ENCODE results near the gene LGALS4. TPM values are rescaled to one million over a fixed set of nuclear protein-coding genes. Genes with fewer than 3 reads are reported as not detected.

The LGALS4 gene
- total RNA-seq, 1 donor from 2014 or later = 4.5 TPM

GRCh38 chr19:38850436-38850975 lies 37.8 kb upstream of the LGALS4 start:
- POLR2A ChIA-PET = interaction anchor here (1.1 to 9.5 kb wide), 13 partner anchors 8 to 232 kb away, joined by 3 to 463 read pairs (median 10); partner anchors contain the start of genes ECH1, EIF3K, MAP4K1 and MRPS12
- H3K36me3 Mint-ChIP-seq (ENCODE audit: low read depth) = peaks cover 43% of the 10 kb centered on the region
- H3K4me1 Mint-ChIP-seq = peaks cover 61% of the 10 kb centered on the region
- H3K9me3 Mint-ChIP-seq = no peaks in the 10 kb centered on the region
- H3K4me3 Mint-ChIP-seq = peak overlapping the region; percentile 93
- TF ChIP-seq CTCF (IDR thresholded peaks at IDR 0.05) = no peak
- ATAC-seq (ENCODE audit: low read depth) = peak; percentile 69
- H3K27me3 Mint-ChIP-seq = no peaks in the 10 kb centered on the region
- DNase-seq = peak; percentile 95
- CTCF ChIA-PET = interaction anchor here (1.4 to 4.5 kb wide), 4 partner anchors 9 to 37 kb away, joined by 3 to 31 read pairs (median 9); no protein-coding TSS in a partner anchor
- intact Hi-C loops (cut with micrococcal nuclease) = loop anchor here (1.0 to 5.0 kb wide), 9 partner anchors 14 to 982 kb away; partner anchors contain the start of genes ACTN4, DYRK1B, ECH1 and NFKBIB
- H3K27ac Mint-ChIP-seq = peak overlapping the region; percentile 98

GRCh38 chr19:38849860-38850435 lies 37.2 kb upstream of the LGALS4 start, which contains the start of gene HNRNPL:
Gene HNRNPL, minus strand, starts transcription at chr19:38849986. Its CDS starts 20 bp downstream, at chr19:38849966.
- peaks cover 48% of the 10 kb centered on the region for H3K36me3 Mint-ChIP-seq (ENCODE audit: low read depth)
- intact Hi-C loops (cut with micrococcal nuclease) = loop anchor here (1.0 to 5.0 kb wide), 12 partner anchors 9 to 982 kb away; partner anchors contain the start of genes ACTN4, DYRK1B, ECH1 and MRPS12
- H3K27ac Mint-ChIP-seq = peak within 1 kb of the TSS; percentile 98
- ChIA-PET CTCF (interaction anchor here (0.6 to 4.2 kb wide), 7 partner anchors 15 to 80 kb away, joined by 3 to 35 read pairs (median 4); partner anchors contain the start of genes ECH1 and RINL), POLR2A (interaction anchor here (0.7 to 9.5 kb wide), 15 partner anchors 8 to 232 kb away, joined by 3 to 463 read pairs (median 17); partner anchors contain the start of genes ACTN4, ECH1, EIF3K and MAP4K1)
- no peaks in the 10 kb centered on the region for H3K9me3 Mint-ChIP-seq
- peaks cover 61% of the 10 kb centered on the region for H3K4me1 Mint-ChIP-seq
- peak; percentile 99 for DNase-seq
- ATAC-seq (ENCODE audit: low read depth) = peak; percentile 61
- peak within 1 kb of the TSS; percentile 93 for H3K4me3 Mint-ChIP-seq
- no peaks in the 10 kb centered on the region for H3K27me3 Mint-ChIP-seq
- TF ChIP-seq CTCF (IDR thresholded peaks at IDR 0.05) = no peak

GRCh38 chr19:38849147-38849859 lies 36.6 kb upstream of the LGALS4 start:
- peak; percentile 98 for DNase-seq
- intact Hi-C loops (cut with micrococcal nuclease) = loop anchor here (1.0 kb wide), 3 partner anchors 8 to 81 kb away; partner anchors contain the start of genes MRPS12 and SARS2
- Mint-ChIP-seq H3K27ac (peak overlapping the region; percentile 98), H3K36me3 (ENCODE audit: low read depth) (peaks cover 55% of the 10 kb centered on the region), H3K27me3 (no peaks in the 10 kb centered on the region), H3K4me3 (peak overlapping the region; percentile 93), H3K4me1 (peaks cover 62% of the 10 kb centered on the region), H3K9me3 (no peaks in the 10 kb centered on the region)
- peak; percentile 16 for ATAC-seq (ENCODE audit: low read depth)
- ChIA-PET CTCF (interaction anchor here (0.6 to 4.2 kb wide), 8 partner anchors 11 to 79 kb away, joined by 3 to 35 read pairs (median 4); partner anchors contain the start of genes ECH1 and RINL), POLR2A (interaction anchor here (0.5 to 9.5 kb wide), 26 partner anchors 9 to 1928 kb away, joined by 3 to 463 read pairs (median 8); partner anchors contain the start of genes ACTN4, ECH1, EIF3K and FAM98C)
- no peak for TF ChIP-seq CTCF (IDR thresholded peaks at IDR 0.05)

DNA sequence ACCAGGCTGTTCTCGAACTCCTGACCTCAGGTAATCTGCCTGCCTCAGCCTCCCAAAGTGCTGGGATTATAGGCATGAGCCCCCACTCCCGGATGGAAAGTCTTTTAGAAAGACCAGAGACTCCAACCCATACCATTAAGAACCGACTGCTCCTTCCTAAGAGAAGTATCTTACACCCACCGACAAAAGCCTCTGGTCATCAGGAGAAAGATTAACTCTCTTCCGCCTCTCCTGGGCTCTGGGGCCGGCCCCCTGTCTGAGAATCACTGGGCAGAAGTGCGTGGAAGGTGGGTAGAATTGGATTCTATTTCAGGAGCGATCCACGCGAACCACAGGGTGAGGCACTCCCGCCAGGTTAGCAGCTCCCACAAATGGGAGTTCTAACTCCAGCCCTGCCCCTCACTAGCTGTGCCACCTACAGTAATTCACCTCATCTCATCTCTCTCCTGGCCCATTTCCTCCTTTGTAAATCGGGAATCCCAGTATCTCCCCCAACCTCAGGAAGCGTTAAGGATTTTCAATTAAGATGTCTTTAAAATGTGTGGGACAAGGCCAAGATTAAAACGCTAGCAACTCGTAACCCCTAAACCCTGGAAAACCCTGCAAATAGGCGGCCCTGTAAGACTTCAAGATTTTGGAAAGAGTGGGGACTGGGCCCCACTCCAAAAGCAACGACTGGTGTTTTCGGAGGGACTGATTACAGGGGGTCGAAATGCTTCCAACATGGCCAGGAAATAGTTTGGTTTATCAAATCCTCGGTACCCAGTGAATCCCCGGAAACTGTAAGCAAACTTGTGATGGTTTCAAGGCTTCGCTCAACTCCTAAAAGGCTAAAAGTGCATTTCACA lies 35.8 kb upstream of the LGALS4 start:
- Mint-ChIP-seq H3K4me1 (peaks cover 67% of the 10 kb centered on the region), H3K27me3 (no peaks in the 10 kb centered on the region), H3K36me3 (ENCODE audit: low read depth) (peaks cover 63% of the 10 kb centered on the region), H3K27ac (peak overlapping the region; percentile 98), H3K4me3 (peak overlapping the region; percentile 93), H3K9me3 (no peaks in the 10 kb centered on the region)
- no peak for TF ChIP-seq CTCF (IDR thresholded peaks at IDR 0.05)
- ChIA-PET CTCF (interaction anchor here (0.9 to 4.2 kb wide), 7 partner anchors 12 to 41 kb away, joined by 3 to 35 read pairs (median 3); partner anchors contain the start of genes ECH1 and RINL), POLR2A (interaction anchor here (0.5 to 9.5 kb wide), 27 partner anchors 9 to 1929 kb away, joined by 3 to 463 read pairs (median 8); partner anchors contain the start of genes ACTN4, ECH1, EIF3K and FAM98C)
- DNase-seq (no peak), ATAC-seq (ENCODE audit: low read depth) (no peak)
- intact Hi-C loops (cut with micrococcal nuclease) = loop anchor here (1.0 kb wide), 3 partner anchors 7 to 82 kb away; partner anchors contain the start of genes MRPS12 and SARS2
